Stimulated activated CD8-positive, alpha-beta memory T cell treated with anti-CD3 and anti-CD28 coated beads, Interleukin-4, amount 100 ng/mL, for 24 hours (primary cell): ENCODE data around the gene KASH5.

Experiments
- DNase-seq: peaks from one replicate; pipeline ENCODE4 v3.0.0-alpha.2; 2020; ENCODE audit warnings: low read depth

KASH5 gene

GRCh38 chr19:49421039-49421877 is 33.2 kb downstream of the KASH5 start:
- no peak for DNase-seq

GRCh38 chr19:49421878-49422202 is 33.8 kb downstream of the KASH5 start:
- no peak for DNase-seq

GRCh38 chr19:49422407-49423070 is 34.5 kb downstream of the KASH5 start:
- no peak for DNase-seq

DNA sequence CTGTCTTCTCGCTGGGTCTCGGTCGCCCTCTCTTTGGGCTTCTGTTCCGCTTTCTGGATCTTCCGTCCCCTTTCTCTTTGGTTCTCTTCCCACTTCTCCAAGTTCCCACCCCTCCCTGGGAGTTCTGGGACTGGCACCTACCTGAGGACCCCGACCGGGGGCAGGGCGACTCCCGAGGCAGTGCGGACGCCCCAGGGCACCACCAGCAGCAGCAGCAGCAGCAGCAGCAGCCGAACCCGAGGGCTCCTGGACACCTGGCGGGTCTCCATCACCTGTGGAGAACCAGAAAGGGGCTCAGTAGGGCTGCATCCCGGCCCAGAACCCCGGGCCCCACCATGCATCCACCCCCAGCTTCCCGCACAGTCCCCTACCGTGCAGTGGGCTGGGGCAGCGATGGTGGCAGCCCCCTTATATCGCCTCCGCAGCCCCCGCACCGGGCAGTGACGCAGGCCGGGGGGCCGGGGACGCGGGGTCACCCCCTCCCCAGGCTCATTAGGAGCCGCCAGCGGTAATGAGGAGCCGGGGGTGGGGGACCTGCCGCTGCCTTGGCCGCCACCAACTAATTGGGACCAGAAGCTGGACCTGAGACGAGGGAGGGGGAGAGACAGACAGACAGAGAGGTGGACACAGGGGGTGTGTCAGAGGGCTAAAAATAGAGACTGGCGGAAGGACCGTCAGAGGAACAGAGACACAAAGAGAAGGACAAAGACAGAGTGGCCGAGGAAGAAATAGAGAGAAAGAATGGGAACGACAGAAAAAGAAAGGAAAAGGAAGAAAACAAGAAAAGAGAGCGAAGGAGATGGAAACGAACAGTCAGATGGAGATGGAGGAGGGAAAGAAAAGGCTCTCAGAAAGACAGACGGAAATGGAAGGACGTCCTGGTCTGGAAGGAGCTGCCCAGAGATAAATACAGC is 35.3 kb downstream of the KASH5 start, which contains the start of gene PTH2:
TSS of gene PTH2 (minus strand) at position 371 of the 914 bp plus-strand sequence. CDS start at position 269, 102 bp downstream.
- no peak for DNase-seq

GRCh38 chr19:49423985-49424303 is 35.9 kb downstream of the KASH5 start:
- no peak for DNase-seq

GRCh38 chr19:49425178-49425577 is 37.1 kb downstream of the KASH5 start, which contains the start of gene GFY:
TSS of gene GFY (plus strand) at chr19:49425388. CDS start at chr19:49426431, 1,043 bp downstream.
- DNase-seq, result no peak

DNA sequence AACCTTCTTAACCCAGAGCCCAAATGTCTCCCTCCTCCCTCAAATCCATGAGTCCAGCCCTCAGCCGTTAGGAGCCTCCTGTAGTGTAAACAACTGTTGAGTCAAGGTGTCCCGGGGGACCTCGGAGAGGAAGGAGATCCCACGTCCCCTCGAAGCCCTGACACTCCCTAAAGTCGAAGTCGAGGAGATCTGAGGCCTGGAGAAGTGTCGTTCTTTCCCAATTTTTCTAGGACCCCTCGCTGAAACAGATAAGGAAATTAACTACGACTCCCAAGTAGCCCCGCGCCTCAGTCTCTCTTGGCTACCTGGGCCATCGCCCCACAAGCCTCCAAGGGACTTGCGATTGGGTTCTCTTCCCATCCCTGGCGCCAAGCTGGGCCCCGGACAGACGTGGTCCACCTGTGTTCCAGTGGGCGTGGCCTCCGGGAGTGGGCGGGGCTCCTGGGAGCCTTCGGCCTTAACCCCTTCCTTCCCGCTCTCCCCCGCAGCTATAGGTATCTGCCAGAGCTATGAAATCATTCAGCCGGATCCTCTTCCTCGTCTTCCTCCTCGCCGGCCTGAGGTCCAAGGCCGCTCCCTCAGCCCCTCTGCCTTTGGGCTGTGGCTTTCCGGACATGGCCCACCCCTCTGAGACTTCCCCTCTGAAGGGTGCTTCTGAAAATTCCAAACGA is 38.0 kb downstream of the KASH5 start:
- no peak for DNase-seq

DNA sequence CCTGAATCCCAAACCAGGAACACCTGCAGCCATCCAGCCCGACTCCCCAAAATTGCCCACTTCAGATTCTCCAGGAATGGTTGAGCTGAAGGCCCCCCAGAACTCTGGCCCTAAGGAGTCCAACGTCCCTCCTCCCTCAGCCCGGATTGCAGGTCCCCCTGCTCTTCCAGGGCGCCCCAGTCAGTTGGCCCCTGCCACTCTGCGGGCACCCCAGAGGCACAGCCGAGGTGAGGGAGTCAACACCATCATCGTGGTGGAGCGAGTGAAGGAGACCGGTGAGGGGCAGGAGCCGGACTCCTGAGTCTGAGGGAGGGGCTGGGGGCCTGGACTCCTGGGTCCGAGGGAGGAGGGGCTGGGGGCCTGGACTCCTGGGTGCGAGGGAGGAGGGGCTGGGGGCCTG is 39.3 kb downstream of the KASH5 start:
- DNase-seq, result no peak

GRCh38 chr19:49427855-49428546 is 40.0 kb downstream of the KASH5 start:
- no peak for DNase-seq

GRCh38 chr19:49428547-49429451 is 40.8 kb downstream of the KASH5 start:
- DNase-seq, result no peak

DNA sequence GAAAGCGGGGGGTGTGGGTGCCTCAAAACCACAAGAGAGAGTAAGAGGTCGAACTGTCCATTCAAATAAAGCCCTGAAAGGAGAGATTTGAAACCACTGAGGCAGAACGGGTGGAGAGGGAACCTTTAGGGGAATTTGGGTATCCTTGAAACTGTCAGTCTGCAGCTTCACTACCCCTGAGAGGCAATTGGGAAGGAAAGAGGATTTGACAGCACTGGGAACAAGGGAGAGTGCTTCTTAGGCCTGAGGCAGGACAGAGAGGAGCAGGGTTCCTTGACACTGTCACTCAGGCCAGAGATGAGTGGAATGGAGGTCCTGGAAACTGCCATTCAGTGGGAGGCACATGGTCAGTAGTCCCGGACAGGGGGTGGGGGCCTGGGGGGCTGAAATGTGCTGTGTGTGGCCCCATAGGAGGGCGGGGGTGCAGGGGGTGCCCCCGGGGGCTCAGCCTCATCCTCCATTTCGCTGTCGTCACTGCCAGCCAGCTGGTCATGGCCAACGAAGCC is 42.2 kb downstream of the KASH5 start:
- no peak for DNase-seq

DNA sequence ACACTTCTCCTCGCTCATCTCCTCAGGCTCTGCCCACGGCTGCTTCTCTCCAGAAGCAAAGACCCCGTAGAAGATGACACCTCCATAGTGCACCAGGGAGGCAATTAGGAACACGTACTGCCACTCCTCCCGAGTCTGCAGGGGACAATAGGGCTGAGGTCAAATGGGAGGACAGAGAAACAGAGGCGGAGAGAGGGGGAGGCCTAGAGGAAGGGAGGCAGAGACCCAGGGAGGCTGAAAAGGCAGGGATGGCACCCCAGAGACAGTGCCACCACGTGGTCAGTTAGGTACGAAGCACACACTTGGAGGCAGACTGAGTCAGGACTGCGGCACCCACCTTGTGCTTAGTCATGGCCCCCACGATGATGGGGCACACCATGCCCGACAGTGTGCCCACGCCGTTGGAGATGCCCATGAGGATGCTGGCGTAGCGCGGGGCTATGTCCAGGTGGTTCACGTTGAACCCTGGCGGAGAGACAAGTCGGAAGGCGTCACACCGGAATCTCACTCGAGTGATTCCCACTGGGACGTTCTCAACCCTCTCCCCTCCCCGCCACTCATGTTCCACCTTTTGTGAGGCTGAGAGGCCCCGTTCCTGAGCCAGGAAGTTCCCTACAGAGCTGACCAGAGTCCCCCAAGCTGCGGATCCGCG is 42.8 kb downstream of the KASH5 start:
- no peak for DNase-seq

- DNase-seq, result no peak
These were observed 43.3 kb downstream of the KASH5 start for GRCh38 chr19:49431330-49431749.

DNA sequence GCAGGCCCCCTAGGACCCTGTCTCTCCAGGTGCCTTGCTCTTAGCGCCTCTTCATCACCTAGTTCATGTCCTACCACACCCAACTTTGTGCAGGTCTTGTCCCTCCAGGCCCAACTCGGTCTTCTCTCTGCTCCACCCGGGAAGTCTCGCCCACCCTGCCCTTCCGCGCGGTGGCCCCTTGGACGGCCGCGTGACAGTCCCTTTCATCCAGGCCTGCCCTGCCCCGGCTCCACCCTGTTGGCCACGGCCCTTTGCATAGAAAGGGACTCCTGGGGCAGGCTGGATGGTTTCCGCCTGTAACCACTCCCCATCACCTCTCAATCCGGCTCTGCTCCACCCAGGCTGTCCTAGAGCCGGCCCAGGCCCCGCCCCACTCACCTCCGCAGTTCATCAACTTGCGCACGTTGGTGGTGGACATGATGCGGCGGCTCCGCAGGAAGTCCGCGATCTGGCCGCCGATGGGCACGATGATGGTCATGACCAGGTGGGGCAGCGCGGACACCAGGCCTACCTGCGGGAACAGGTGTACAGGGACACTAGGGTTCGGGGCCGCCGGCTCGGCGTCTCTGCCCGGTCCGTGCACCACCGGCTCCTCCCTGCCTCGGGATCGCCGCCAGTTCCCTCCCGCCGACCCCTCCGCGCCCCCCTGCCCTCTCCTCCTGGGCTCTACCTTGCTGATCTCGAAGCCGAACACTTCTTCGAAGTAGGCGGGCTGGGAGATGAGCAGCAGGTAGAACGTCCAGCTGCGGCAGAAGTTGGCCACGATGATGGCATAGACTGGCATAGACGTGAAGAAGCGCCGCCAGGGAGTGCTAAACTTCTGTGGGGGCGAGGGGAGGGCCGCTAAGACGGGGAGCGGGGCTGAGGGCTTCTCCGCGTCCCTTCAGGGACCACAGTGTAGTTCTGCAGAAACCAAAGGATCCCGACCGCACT is 44.4 kb downstream of the KASH5 start:
- DNase-seq, result no peak

DNA sequence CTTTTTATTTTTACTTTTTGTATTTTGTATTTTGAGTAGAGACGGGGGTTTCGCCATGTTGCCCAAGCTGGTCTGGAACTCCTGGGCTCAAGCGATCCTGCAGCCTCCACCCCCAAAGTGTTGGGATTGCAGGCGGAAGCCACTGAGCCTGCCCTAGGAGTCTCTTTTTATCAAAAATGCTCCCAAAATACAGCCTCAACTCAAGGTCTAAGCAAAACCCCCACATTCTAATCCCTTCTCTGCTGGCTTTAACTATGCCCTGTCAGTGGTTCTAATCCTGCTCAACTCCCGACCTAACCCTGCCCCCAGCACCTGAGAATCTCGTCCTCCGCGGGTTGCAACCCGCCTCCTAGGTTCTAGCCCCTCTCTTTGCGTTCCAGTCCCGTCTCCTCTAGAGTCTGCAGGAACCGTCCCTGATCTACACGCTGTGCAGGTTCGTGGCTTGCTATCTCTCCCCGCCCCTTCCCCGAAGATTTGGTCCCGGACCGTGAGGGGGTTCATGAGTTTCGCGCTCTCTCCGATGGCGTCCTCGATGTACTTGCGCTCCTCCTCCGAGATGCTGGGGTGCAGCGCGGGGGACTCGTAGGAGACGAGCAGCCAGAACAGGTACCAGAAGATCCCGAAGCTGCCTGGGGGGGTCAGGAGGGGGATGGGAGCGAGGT is 45.3 kb downstream of the KASH5 start:
- DNase-seq, result no peak

GRCh38 chr19:49434907-49435583 is 47.0 kb downstream of the KASH5 start:
- DNase-seq, result no peak

DNA sequence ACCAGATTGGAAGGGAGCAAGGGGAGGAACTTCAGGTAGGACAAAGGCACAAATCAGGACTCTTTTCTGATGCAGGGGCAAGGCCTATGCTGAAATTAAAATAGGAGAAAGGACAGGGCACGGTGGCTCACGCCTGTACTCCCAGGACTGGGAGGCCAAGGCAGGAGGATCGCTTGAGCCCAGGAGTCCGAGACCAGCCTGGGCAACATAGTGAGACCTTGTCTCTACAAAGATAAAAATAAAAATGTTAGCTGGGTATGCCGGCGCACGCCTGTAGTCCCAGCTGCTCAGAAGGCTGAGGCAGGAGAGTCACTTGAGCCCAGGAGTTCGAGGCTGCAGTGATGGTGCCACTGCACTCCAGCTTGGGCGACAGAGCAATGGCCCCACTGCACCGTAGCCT is 47.6 kb downstream of the KASH5 start:
- DNase-seq, result no peak
